HG03460 (cell line): Measurements from ENCODE around the gene ZNF345.

Experiments used
- ATAC-seq: cut with Tn5 transposase; IDR thresholded peaks from one replicate; pipeline ENCODE4 v1.9.1; 2021; ENCODE audit not compliant: unreplicated experiment

The ZNF345 gene

GRCh38 chr19:36850559-36851442 lies at the start of gene ZNF345:
Gene ZNF345 (plus strand): TSS chr19:36850876. CDS start chr19:36876831, 25,955 bp downstream.
- peak; percentile 84 for ATAC-seq

- ATAC-seq: no peak
Observed at GRCh38 chr19:36805364-36805763, 45.3 kb upstream of the ZNF345 start.

- ATAC-seq: no peak
Observed at GRCh38 chr19:36807029-36807428, 43.6 kb upstream of the ZNF345 start.

- no peak for ATAC-seq
Observed at GRCh38 chr19:36819130-36819630, 31.5 kb upstream of the ZNF345 start.

- no peak for ATAC-seq
Observed at GRCh38 chr19:36821758-36822157, 28.9 kb upstream of the ZNF345 start.

- ATAC-seq: no peak
Observed at GRCh38 chr19:36833430-36833829, 17.2 kb upstream of the ZNF345 start.

- ATAC-seq: no peak
Observed at GRCh38 chr19:36837176-36837905, 13.3 kb upstream of the ZNF345 start.

- peak; percentile 92 for ATAC-seq
Observed at GRCh38 chr19:36837906-36838783, 12.5 kb upstream of the ZNF345 start, which contains the start of gene ZNF790. Gene ZNF790 (minus strand): TSS chr19:36838387. CDS start chr19:36825619, 12,768 bp downstream.

GRCh38 chr19:36838784-36839324 lies 11.8 kb upstream of the ZNF345 start:
- no peak for ATAC-seq

- no peak for ATAC-seq
Observed at GRCh38 chr19:36847968-36848367, 2.7 kb upstream of the ZNF345 start.

- ATAC-seq: peak; percentile 77
Observed at GRCh38 chr19:36849701-36850558, 746 bp upstream of the ZNF345 start.

- ATAC-seq: no peak
Observed at GRCh38 chr19:36851898-36852297, 1.2 kb downstream of the ZNF345 start.

- ATAC-seq: no peak
Observed at GRCh38 chr19:36876993-36877938, 26.6 kb downstream of the ZNF345 start.

- ATAC-seq: no peak
Observed at GRCh38 chr19:36891768-36892357, 41.2 kb downstream of the ZNF345 start.

GRCh38 chr19:36894849-36895383 lies 44.2 kb downstream of the ZNF345 start:
- no peak for ATAC-seq

GRCh38 chr19:36898422-36898821 lies 47.7 kb downstream of the ZNF345 start:
- no peak for ATAC-seq

- ATAC-seq: peak; percentile 87
Observed at GRCh38 chr19:36915992-36916830, 65.5 kb downstream of the ZNF345 start, which contains the start of the genes ZNF568 and ZNF829. Gene ZNF568 (plus strand): TSS chr19:36916332. CDS start chr19:36922771, 6,439 bp downstream. Gene ZNF829 (minus strand): TSS chr19:36916291. CDS start chr19:36915167, 1,124 bp downstream.
